Stimulated activated CD8-positive, alpha-beta memory T cell treated with anti-CD3 and anti-CD28 coated beads, Interleukin-4, amount 100 ng/mL, for 4 hours (primary cell): Measurements from ENCODE around the gene TFPT.
A peak's percentile ranks its signal among the peaks of the same experiment; 100 is the strongest.

Source experiments
- DNase-seq, 2 donors: peaks; one replicate each; pipeline ENCODE4 v3.0.0-alpha.2; 2020; ENCODE audit warnings: low read depth in 2 of 2, low spot score in 1 of 2

Gene TFPT

GRCh38 chr19:54149021-54149812, 33.8 kb upstream of the TFPT start:
- DNase-seq, result no peak

- no peak for DNase-seq
Measured at GRCh38 chr19:54148158-54148557, 32.7 kb upstream of the TFPT start.

GRCh38 chr19:54147676-54148075, 32.2 kb upstream of the TFPT start:
- DNase-seq, result no peak

GRCh38 chr19:54145541-54146158, 30.2 kb upstream of the TFPT start:
- no peak for DNase-seq

- DNase-seq, result no peak
Measured at GRCh38 chr19:54142166-54142780, 26.8 kb upstream of the TFPT start.

- no peak for DNase-seq
Measured at GRCh38 chr19:54141356-54141755, 25.9 kb upstream of the TFPT start.

GRCh38 chr19:54138489-54139256, 23.2 kb upstream of the TFPT start:
- DNase-seq, result no peak

GRCh38 chr19:54137699-54138488, 22.4 kb upstream of the TFPT start, which contains the start of gene CNOT3:
Gene CNOT3 (plus strand): TSS chr19:54137762. CDS start chr19:54142979, 5,217 bp downstream.
- no peak for DNase-seq

GRCh38 chr19:54136864-54137698, 21.6 kb upstream of the TFPT start:
- DNase-seq, result peak; percentile 95 to 99

- no peak for DNase-seq
Measured at GRCh38 chr19:54136086-54136863, 20.8 kb upstream of the TFPT start.

GRCh38 chr19:54133957-54134590, 18.6 kb upstream of the TFPT start:
- no peak for DNase-seq

- no peak for DNase-seq
Measured at GRCh38 chr19:54133312-54133956, 18.0 kb upstream of the TFPT start.

GRCh38 chr19:54129617-54129996, 14.2 kb upstream of the TFPT start:
- DNase-seq, result no peak

- DNase-seq, result no peak
Measured at GRCh38 chr19:54128796-54129616, 13.5 kb upstream of the TFPT start.

- DNase-seq, result no peak
Measured at GRCh38 chr19:54128441-54128725, 12.9 kb upstream of the TFPT start.

GRCh38 chr19:54127688-54128440, 12.4 kb upstream of the TFPT start:
- no peak for DNase-seq

- DNase-seq, result no peak
Measured at GRCh38 chr19:54125713-54126112, 10.3 kb upstream of the TFPT start.
